ENCODE data around the gene NKX2-4. TPM values are rescaled to one million over a fixed set of nuclear protein-coding genes. Genes with fewer than 3 reads are reported as not detected.
A peak's percentile ranks its signal among the peaks of the same experiment; 100 is the strongest.

The NKX2-4 gene
- total and polyA plus RNA-seq, 2 of the 4 experiments (the other 2 are of a cell fraction) = not detected

DNA sequence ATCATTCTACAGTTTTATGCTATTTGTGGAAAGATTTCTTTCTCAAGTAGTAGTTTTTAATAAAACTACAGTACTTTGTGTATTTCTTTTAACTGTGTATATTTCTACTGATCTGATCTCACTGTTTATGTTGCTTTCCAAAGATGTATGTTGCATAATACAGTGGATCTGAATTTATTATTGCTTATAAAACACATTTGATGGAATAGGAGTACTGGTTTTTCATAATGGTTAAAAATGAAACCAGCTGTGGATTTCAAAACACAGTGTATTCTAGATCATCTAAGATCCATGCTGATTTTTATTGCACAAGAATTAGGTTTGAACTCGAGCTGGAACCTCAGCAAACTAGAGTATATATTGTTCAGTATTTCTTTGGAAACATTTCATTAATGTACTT lies 8.0 kb downstream of the NKX2-4 start:
- ChIA-PET POLR2A (ENCODE audit: unreplicated experiment) (no interaction called here), CTCF (no interaction called here)
- Histone ChIP-seq H3K27me3 (ENCODE audit: control insufficient read depth, insufficient read depth, low read length) (peaks cover 27% of the 10 kb centered on the region), H3K4me2 (ENCODE audit: low read depth, low read length) (no peak overlapping the region), H2BK20ac (ENCODE audit: low read depth, low read length) (no peak overlapping the region), H3K9ac (ENCODE audit: low read depth, low read length) (no peak overlapping the region), H3K9me3 (ENCODE audit: control insufficient read depth, insufficient read depth, low read length) (peaks cover 2% of the 10 kb centered on the region; the same call in 1 of the 2 replicates), H3K9me1 (ENCODE audit: insufficient read depth, low read length) (no peaks in the 10 kb centered on the region), H3K4me1 (ENCODE audit: control insufficient read depth, insufficient read depth, low read length) (peaks cover 2% of the 10 kb centered on the region; the same call in 1 of the 2 replicates), H4K91ac (ENCODE audit: insufficient read depth, low read depth, low read length) (no peak overlapping the region), H3K4ac (ENCODE audit: low read depth, low read length) (no peak overlapping the region), H4K20me1 (ENCODE audit: insufficient read depth, low read length) (no peaks in the 10 kb centered on the region), H3K79me1 (ENCODE audit: low read depth in 1 of 2, low read length in 2 of 2) (no peaks in the 10 kb centered on the region; a peak in 1 of 4 replicates), H2BK120ac (ENCODE audit: low read depth, low read length) (no peak overlapping the region), H4K5ac (ENCODE audit: low read depth, low read length) (no peak overlapping the region), H3K36me3 (ENCODE audit: control insufficient read depth, insufficient read depth, low read length) (peaks cover 5% of the 10 kb centered on the region), H3K56ac (ENCODE audit: extremely low read depth, insufficient read depth, low read length) (no peak overlapping the region), H2BK5ac (ENCODE audit: low read depth, low read length, poor library complexity, severe bottlenecking) (no peak overlapping the region), H3K23ac (ENCODE audit: low read depth, low read length) (no peak overlapping the region), H2AFZ (replicated peaks; ENCODE audit: low read length, poor library complexity) (no peak overlapping the region), H3K27ac (ENCODE audit: insufficient read depth, low read length) (no peak overlapping the region), H3K18ac (ENCODE audit: low read depth, low read length) (no peak overlapping the region), H2BK15ac (ENCODE audit: low read depth, low read length) (no peak overlapping the region), H2AK9ac (replicated peaks; ENCODE audit: low read depth, low read length, poor library complexity) (no peak overlapping the region), H3K4me3 (ENCODE audit: insufficient read depth, low read depth, low read length) (no peak overlapping the region), H2AK5ac (ENCODE audit: low read depth, low read length) (no peak overlapping the region), H4K8ac (ENCODE audit: low read depth in 2 of 2, low read length in 2 of 2) (no peak overlapping the region), H3K14ac (replicated peaks; ENCODE audit: low read depth, low read length) (no peak overlapping the region)
- no peak for TF ChIP-seq FOS (IDR thresholded peaks at IDR 0.05; ENCODE audit: low read depth, low read length)
- peak; percentile 45; the same call in 1 of the 2 replicates for TF ChIP-seq CEBPB (IDR thresholded peaks at IDR 0.05; ENCODE audit: low read depth, low read length)
- TF ChIP-seq, protein P1, sequence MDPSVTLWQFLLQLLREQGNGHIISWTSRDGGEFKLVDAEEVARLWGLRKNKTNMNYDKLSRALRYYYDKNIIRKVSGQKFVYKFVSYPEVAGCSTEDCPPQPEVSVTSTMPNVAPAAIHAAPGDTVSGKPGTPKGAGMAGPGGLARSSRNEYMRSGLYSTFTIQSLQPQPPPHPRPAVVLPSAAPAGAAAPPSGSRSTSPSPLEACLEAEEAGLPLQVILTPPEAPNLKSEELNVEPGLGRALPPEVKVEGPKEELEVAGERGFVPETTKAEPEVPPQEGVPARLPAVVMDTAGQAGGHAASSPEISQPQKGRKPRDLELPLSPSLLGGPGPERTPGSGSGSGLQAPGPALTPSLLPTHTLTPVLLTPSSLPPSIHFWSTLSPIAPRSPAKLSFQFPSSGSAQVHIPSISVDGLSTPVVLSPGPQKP (IDR thresholded peaks at IDR 0.05; ENCODE audit: borderline replicate concordance, low read depth, low read length) = no peak
- TF ChIP-seq BHLHE40 (IDR thresholded peaks at IDR 0.05; ENCODE audit: low read depth, low read length) = no peak
- TF ChIP-seq MXI1 (IDR thresholded peaks at IDR 0.05; ENCODE audit: borderline replicate concordance, low read depth, low read length) = no peak
- in situ Hi-C loops (cut with MboI; ENCODE audit: low sequenced_read_pairs) = no loop called here
- intact Hi-C loops (cut with micrococcal nuclease) = loop anchor here (5.0 kb wide), 1 partner anchor 87 kb away; the partner anchor contains the start of gene XRN2
- ATAC-seq (ENCODE audit: low read depth) = peak; percentile 45
- WGBS, 2 experiments (ENCODE audit: extremely low coverage in 2 of 2, insufficient read length in 1 of 2) = no CpG with 5 or more reads among the region's 1 CpG
- dilution Hi-C loops (cut with HindIII; ENCODE audit: low sequenced_read_pairs, unreplicated experiment) = no loop called here
- no TSS peak for BruUV-seq (replicated peaks)
- DNase-seq = peak; percentile 37

All from IMR-90 (cell line).